SK-N-SH (cell line): Measurements from ENCODE around the gene KIF6. TPM values are rescaled to one million over a fixed set of nuclear protein-coding genes. Genes with fewer than 3 reads are reported as not detected.

Experiments
- CTCF ChIA-PET: fragments of 300-600, 350-600 bp; formaldehyde crosslinking; extraction: SDS; loops from one replicate; lab custom pipeline; 2021; lab: Yijun Ruan, JAX
- POLR2A ChIA-PET: fragments of 350-600 bp; sonication (Branson Sonifier 250); formaldehyde crosslinking; extraction: SDS; loops from one replicate; lab custom pipeline; 2020; ENCODE audit warnings: antibody characterized with exemption, inconsistent platforms; lab: Yijun Ruan, JAX
- DNase-seq: peaks from one replicate; pipeline ENCODE4 v3.0.0; 2012
- H2AFZ ChIP-seq: fragments of 200-600 bp; sonication (generic); 2 replicates; pipeline ENCODE4 v1.8.1; 2016; ENCODE audit warnings: antibody characterized with exemption, mild to moderate bottlenecking, low read depth
- H3F3A ChIP-seq: fragments of 200-600 bp; sonication (generic); replicated peaks from 2 replicates; pipeline ENCODE3; 2016; ENCODE audit warnings: antibody characterized with exemption, mild to moderate bottlenecking; ENCODE audit not compliant: insufficient read depth
- H3K27ac ChIP-seq, 2 experiments: fragments of 200-500 bp in 1 of 2; fragments of 200-600 bp in 1 of 2; sonication (Bioruptor generic) in 1 of 2; sonication (generic), shearing (Covaris generic) in 1 of 2; 2 replicates each; pipeline versions ENCODE4 v1.5.1 to v1.6.1; 2014 to 2016; ENCODE audit warnings: low read depth in 2 of 2, inconsistent platforms in 1 of 2, low read length in 1 of 2, mild to moderate bottlenecking in 1 of 2, mixed read lengths in 1 of 2
- H3K27me3 ChIP-seq: fragments of 200-600 bp; sonication (generic), shearing (Covaris generic); 2 replicates; pipeline ENCODE4 v1.6.1; 2016; ENCODE audit warnings: mixed run types; ENCODE audit not compliant: insufficient read depth
- H3K36me3 ChIP-seq, 2 experiments: fragments of 200-500 bp in 1 of 2; fragments of 200-600 bp in 1 of 2; sonication (Bioruptor generic) in 1 of 2; sonication (generic) in 1 of 2; replicated peaks in 1 of 2; 2 replicates each; pipeline versions ENCODE3 to v1.5.1; 2014 to 2016; ENCODE audit warnings: low read length in 1 of 2, mild to moderate bottlenecking in 1 of 2; ENCODE audit not compliant: insufficient read depth in 2 of 2, control insufficient read depth in 1 of 2
- H3K4me1 ChIP-seq, 2 experiments: fragments of 200-500 bp in 1 of 2; fragments of 200-600 bp in 1 of 2; sonication (Bioruptor generic) in 1 of 2; sonication (generic), shearing (Covaris generic) in 1 of 2; 2 replicates each; pipeline versions ENCODE4 v1.5.1 to v1.6.1; 2014 to 2016; ENCODE audit warnings: low read depth in 1 of 2, low read length in 1 of 2, mixed run types in 1 of 2; ENCODE audit not compliant: insufficient read depth in 2 of 2, control insufficient read depth in 1 of 2
- H3K4me2 ChIP-seq: fragments of 200-600 bp; sonication (generic), shearing (Covaris generic); 2 replicates; pipeline ENCODE4 v1.6.1; 2017; ENCODE audit warnings: mixed run types
- H3K4me3 ChIP-seq, 2 experiments: fragments of 200-500 bp in 1 of 2; fragments of 200-600 bp in 1 of 2; sonication (Bioruptor generic) in 1 of 2; sonication (generic), shearing (Covaris generic) in 1 of 2; 2 replicates each; pipeline versions ENCODE4 v1.5.1 to v1.8.1; 2014 to 2016; ENCODE audit warnings: low read depth in 2 of 2, inconsistent platforms in 1 of 2, low read length in 1 of 2, mild to moderate bottlenecking in 1 of 2, mixed read lengths in 1 of 2, moderate library complexity in 1 of 2
- H3K79me2 ChIP-seq: fragments of 200-600 bp; sonication (generic); 2 replicates; pipeline ENCODE4 v1.8.1; 2017; ENCODE audit warnings: mild to moderate bottlenecking; ENCODE audit not compliant: insufficient read depth
- H3K9ac ChIP-seq: fragments of 200-600 bp; sonication (generic); 2 replicates; pipeline ENCODE4 v1.6.1; 2017; ENCODE audit warnings: mixed run types
- H3K9me2 ChIP-seq: fragments of 200-600 bp; sonication (generic); 2 replicates; pipeline ENCODE4 v1.6.1; 2017; ENCODE audit warnings: mixed run types
- H3K9me3 ChIP-seq: fragments of 200-600 bp; sonication (generic); 2 replicates; pipeline ENCODE4 v1.6.1; 2017; ENCODE audit warnings: mixed run types, mild to moderate bottlenecking, moderate library complexity
- H4K20me1 ChIP-seq: fragments of 200-600 bp; sonication (generic); 2 replicates; pipeline ENCODE4 v1.6.1; 2017; ENCODE audit warnings: mild to moderate bottlenecking, mixed run types; ENCODE audit not compliant: insufficient read depth
- EP300 ChIP-seq, 2 experiments: IDR thresholded peaks; 2 replicates each; pipeline versions ENCODE4 v1.4.0 to v1.6.1; 2012; ENCODE audit warnings: borderline replicate concordance in 1 of 2, low read depth in 1 of 2, low read length in 1 of 2
- FOSL2 ChIP-seq: IDR thresholded peaks from 2 replicates; pipeline ENCODE4 v1.4.0; 2012; ENCODE audit warnings: low read depth, mild to moderate bottlenecking, moderate library complexity, borderline replicate concordance
- FOXM1 ChIP-seq: IDR thresholded peaks from 2 replicates; pipeline ENCODE4 v1.4.0; 2012; ENCODE audit warnings: low read depth, mild to moderate bottlenecking
- GABPA ChIP-seq: IDR thresholded peaks from 2 replicates; pipeline ENCODE4 v1.4.0; 2012; ENCODE audit warnings: low read depth, mild to moderate bottlenecking
- GATA2 ChIP-seq: sonication (generic); formaldehyde crosslinking; IDR thresholded peaks from 2 replicates; pipeline ENCODE4 v1.5.0; 2020; ENCODE audit warnings: mild to moderate bottlenecking, missing genetic modification reagents
- IRF3 ChIP-seq: fragments of 150-350 bp; IDR thresholded peaks from 2 replicates; pipeline ENCODE4 v1.6.1; 2016; ENCODE audit warnings: mild to moderate bottlenecking, low read depth, low read length
- JUND ChIP-seq: IDR thresholded peaks from 2 replicates; pipeline ENCODE4 v1.4.0; 2012
- MAX ChIP-seq: IDR thresholded peaks from 2 replicates; pipeline ENCODE4 v1.4.0; 2012; ENCODE audit warnings: low read depth
- MEF2A ChIP-seq: IDR thresholded peaks from 2 replicates; pipeline ENCODE4 v1.4.0; 2012; ENCODE audit warnings: low read depth, borderline replicate concordance
- MXI1 ChIP-seq: IDR thresholded peaks from 2 replicates; pipeline ENCODE4 v1.6.1; 2012; ENCODE audit warnings: mild to moderate bottlenecking, low read depth, low read length, improper control_type of control experiment
- PBX3 ChIP-seq: IDR thresholded peaks from 2 replicates; pipeline ENCODE4; 2012
- RCOR1 ChIP-seq: fragments of 150-350 bp; IDR thresholded peaks from 2 replicates; pipeline ENCODE4 v1.6.1; 2017; ENCODE audit warnings: antibody characterized with exemption, low read length
- REST ChIP-seq: IDR thresholded peaks from 2 replicates; pipeline ENCODE4 v1.6.1; 2012; ENCODE audit warnings: mild to moderate bottlenecking, low read depth, low read length, moderate library complexity
- SIN3A ChIP-seq: IDR thresholded peaks from 2 replicates; pipeline ENCODE4 v1.6.1; 2012; ENCODE audit warnings: low read depth, mild to moderate bottlenecking, low read length, moderate library complexity, borderline replicate concordance
- TAF1 ChIP-seq: IDR thresholded peaks from 2 replicates; pipeline ENCODE4 v1.6.1; 2012; ENCODE audit warnings: low read depth, mild to moderate bottlenecking, low read length, moderate library complexity, borderline replicate concordance
- TCF12 ChIP-seq: IDR thresholded peaks from 2 replicates; pipeline ENCODE4 v1.4.0; 2012
- TEAD4 ChIP-seq: IDR thresholded peaks from 2 replicates; pipeline ENCODE4 v1.4.0; 2012; ENCODE audit warnings: mild to moderate bottlenecking, borderline replicate concordance; ENCODE audit not compliant: insufficient read depth
- YY1 ChIP-seq: IDR thresholded peaks from 2 replicates; pipeline ENCODE4 v1.4.0; 2012; ENCODE audit warnings: low read depth, mild to moderate bottlenecking
- WGBS: methylation state at CpG from one replicate; pipeline ENCODE4 v1.1.6; 2017; ENCODE audit warnings: low lambda C conversion rate; 5-methylcytosine and 5-hydroxymethylcytosine counted together
- polyA plus RNA-seq, 3 experiments: library from polyadenylated mRNA; depleted of rRNA; stranded (reverse); fragments of >200 nt; gene quantifications; 2 replicates each; pipeline ENCODE4 v1.2.3, GENCODE V29; 2012
- TF ChIP-seq, protein P1 (sequence below): IDR thresholded peaks from 2 replicates; pipeline ENCODE4 v1.4.0; 2012; ENCODE audit warnings: low read depth, borderline replicate concordance

Gene KIF6
- polyA plus RNA-seq, 1 of the 3 experiments (the other 2 are of a cell fraction): 0.13 TPM

GRCh38 chr6:39366931-39367618, 358.1 kb downstream of the KIF6 start:
- ChIA-PET CTCF (interaction anchor here (0.8 to 1.8 kb wide), 5 partner anchors 9 to 1668 kb away, joined by 3 to 7 read pairs (median 3); no protein-coding TSS in a partner anchor), POLR2A (no interaction called here)
- no peaks in the 10 kb centered on the region for H3K36me3 ChIP-seq
- peaks cover 0 to 25% of the 10 kb centered on the region in 2 experiments; a peak in 1 of 4 replicates for H3K4me1 ChIP-seq
- no peak overlapping the region for H2AFZ ChIP-seq
- DNase-seq: peak; percentile 56
- H3K79me2 ChIP-seq: no peaks in the 10 kb centered on the region
- no peaks in the 10 kb centered on the region for H3K27me3 ChIP-seq
- no peaks in the 10 kb centered on the region for H3K9me3 ChIP-seq
- no peaks in the 10 kb centered on the region for H4K20me1 ChIP-seq
- no peaks in the 10 kb centered on the region for H3F3A ChIP-seq
- no peak overlapping the region for H3K4me3 ChIP-seq
- 39% methylated on average over 7 of the region's 9 CpGs for WGBS
- no peaks in the 10 kb centered on the region for H3K9me2 ChIP-seq
- no peak overlapping the region for H3K9ac ChIP-seq
- no peak overlapping the region; a peak in 1 of 4 replicates for H3K27ac ChIP-seq
- TF ChIP-seq JUND (no peak), PBX3 (no peak), REST (no peak), MAX (no peak), GATA2 (CRISPR knock-in tag) (no peak), IRF3 (no peak), SIN3A (no peak), FOSL2 (no peak), TEAD4 (no peak), MEF2A (no peak), GABPA (no peak), FOXM1 (no peak), MXI1 (no peak), TCF12 (no peak), TAF1 (no peak), RCOR1 (no peak), EP300 (IDR thresholded peaks at IDR 0.05; ENCODE audit: borderline replicate concordance in 1 of 2, low read depth in 1 of 2, low read length in 1 of 2) (no peak), YY1 (no peak)
- TF ChIP-seq, protein P1, sequence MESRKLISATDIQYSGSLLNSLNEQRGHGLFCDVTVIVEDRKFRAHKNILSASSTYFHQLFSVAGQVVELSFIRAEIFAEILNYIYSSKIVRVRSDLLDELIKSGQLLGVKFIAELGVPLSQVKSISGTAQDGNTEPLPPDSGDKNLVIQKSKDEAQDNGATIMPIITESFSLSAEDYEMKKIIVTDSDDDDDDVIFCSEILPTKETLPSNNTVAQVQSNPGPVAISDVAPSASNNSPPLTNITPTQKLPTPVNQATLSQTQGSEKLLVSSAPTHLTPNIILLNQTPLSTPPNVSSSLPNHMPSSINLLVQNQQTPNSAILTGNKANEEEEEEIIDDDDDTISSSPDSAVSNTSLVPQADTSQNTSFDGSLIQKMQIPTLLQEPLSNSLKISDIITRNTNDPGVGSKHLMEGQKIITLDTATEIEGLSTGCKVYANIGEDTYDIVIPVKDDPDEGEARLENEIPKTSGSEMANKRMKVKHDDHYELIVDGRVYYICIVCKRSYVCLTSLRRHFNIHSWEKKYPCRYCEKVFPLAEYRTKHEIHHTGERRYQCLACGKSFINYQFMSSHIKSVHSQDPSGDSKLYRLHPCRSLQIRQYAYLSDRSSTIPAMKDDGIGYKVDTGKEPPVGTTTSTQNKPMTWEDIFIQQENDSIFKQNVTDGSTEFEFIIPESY: no peak
- no peak overlapping the region for H3K4me2 ChIP-seq
